Stimulated activated naive CD4-positive, alpha-beta T cell treated with Interleukin-2 at 50 U/mL for 16 hours (primary cell): Measurements from ENCODE around the gene CHAC2.
"Not testable (repeated sequence)": the region's sequence is repeated elsewhere in the genome, so short reads cannot be mapped to it uniquely, and the experiment has no call there.

ENCODE experiments used
- DNase-seq: peaks from one replicate; lab custom pipeline; 2025; lab: John Stamatoyannopoulos, UW

CHAC2 gene

DNA sequence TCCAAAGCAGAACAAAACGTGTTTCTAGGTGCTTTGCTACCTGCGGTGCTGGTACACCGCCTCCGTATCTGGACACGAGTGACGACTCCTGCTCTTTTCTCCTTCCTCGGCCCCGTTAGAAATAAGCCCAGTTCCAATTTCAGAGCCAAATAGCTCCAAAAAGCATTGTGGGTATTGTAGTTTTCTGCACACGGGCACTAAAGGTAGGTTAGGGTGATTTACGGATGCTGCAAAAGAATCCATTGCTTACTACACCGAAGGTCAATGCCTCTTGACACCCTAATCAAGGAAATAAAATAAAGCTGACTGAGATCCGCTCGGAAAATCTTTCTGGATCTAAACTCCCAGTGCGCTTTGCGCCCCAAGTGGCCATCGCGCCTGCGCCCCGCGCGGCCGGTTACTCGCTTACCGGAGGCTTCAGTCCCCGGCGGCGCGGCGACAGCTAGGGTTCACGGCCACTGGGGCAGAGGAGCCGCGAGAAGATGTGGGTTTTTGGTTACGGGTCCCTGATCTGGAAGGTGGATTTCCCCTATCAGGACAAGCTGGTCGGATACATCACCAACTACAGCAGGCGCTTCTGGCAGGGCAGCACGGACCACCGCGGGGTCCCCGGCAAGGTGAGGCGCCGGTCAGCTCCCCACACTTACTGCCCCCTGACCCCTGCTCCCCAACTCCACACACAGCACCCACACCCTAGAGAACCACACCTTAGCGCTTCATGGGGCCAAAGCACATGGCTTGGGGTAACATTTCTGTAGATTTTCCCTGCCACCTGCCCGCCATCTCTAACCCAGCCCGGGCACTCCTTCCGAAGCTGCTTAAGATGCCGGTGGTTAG is at the start of gene CHAC2:
Gene CHAC2, plus strand, starts transcription at position 400 of the 837 bp plus-strand sequence. Its CDS starts 83 bp downstream, at position 483.
- DNase-seq: peak; percentile 84

DNA sequence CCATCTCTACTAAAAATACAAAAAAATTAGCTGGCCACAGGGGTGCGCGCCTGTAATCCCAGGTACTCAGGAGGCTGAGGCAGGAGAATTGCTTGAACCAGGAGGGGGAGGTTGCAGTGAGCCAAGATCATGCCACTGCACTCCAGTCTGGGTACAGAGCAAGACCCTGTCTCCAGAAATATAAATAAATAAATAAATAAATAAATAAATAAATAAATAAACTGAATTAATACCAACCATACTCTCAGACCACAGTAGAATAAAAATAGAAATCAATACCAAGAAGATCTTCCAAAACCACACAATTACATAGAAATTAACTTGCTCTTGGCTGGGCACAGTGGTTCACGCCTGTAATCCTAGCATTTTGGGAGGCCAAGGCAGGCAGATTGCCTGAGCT is 46.7 kb upstream of the CHAC2 start:
- DNase-seq: not testable (repeated sequence)

DNA sequence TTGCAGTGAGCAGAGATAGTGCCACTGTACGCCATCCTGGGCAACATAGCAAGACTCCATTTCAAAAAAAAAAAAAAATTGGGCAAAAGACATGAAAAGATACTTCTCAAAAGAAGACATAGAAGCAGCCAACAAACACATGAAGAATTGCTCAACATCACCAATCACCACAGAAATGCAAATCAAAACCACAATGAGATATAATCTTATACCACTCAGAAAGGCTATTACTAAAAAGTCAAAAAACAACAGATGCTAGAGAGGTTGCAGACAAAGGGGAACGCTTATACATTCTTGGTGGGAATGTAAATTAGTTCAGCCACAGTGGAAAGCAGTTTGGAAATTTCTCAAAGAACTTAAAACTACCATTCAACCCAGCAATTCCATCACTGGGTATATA is 43.1 kb upstream of the CHAC2 start:
- DNase-seq: no peak

DNA sequence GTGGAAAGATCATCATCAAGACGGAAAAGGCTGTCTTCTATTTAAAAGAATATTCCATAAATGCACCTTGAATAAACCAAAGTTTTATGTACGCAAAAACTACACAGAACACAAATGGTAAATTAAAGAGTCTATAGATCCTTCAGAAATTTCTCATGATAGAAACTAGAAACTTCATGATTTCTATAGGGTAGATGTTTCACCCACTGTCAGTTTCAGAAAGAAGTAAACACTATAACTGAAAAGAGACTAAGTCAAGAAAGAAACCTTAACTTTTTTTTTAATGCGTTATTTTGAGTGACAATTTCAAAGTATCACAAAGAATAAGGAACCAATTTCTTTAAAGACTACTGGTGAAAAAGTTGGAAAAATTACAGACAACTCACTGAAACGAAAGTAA is 41.9 kb upstream of the CHAC2 start:
- DNase-seq: no peak

DNA sequence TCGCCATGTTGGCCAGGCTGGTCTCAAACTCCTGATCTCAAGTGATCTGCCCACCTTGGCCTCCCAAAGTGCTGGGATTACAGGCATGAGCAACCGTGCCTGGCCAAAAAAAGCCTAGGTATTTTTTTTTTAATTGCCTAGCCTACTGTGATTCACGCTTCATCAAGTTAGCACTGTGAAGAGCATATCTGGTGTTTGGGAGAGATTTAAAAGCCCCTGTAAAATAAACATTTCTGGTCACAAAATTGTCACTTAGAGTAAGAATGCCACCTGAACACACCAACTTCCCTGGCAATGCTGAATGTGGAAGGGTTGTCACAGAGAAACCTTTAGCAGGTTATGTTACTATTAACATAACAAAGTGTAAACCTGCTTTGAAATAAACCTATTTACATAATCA is 39.7 kb upstream of the CHAC2 start:
- DNase-seq: no peak

DNA sequence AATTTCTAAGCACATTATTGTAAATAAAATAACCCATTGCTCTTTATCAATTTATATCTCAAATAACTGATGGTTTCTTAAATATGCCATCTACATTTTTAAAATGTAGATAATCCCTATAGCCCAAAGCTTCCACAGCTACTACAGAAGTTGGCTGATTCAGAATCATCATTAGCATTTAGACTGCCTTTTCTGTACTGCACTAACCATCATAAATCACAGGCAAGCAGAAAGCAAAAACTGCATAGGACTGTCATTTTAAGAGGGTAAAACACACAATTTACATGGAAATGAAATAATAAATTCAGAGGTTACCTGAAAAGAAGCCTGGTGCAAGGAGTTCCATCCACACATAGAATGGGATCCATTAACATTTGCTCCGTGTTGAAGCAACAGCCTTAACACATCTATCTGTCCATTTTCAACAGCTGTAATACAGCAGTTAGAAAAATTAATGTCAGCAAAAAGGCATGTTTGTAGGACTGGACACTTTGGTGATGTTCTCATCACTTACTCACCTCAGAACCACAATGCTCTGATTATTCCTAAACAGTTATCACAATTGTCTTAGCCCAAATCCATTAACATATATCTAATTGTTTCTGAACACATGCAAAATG is 38.4 kb upstream of the CHAC2 start:
- DNase-seq: no peak

DNA sequence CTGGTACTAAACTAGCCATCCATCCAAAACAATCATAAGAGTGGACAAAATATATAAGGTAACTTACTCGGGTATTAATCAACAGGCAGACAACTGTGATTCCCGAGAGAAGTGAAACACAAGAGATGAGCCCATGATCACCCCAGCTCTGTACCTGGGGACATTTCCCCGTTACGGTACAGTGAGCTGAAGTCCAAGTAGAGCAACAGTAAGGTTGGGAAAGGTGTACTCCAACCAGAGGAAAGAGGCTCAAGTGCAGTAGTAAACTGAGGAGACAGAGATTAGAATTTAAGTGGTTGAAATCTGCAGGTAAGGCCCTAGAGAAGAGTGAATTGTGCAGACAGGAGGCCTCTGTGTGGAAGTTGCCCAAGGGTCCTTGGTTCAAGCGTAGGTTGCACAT is 30.5 kb upstream of the CHAC2 start:
- no peak for DNase-seq

DNA sequence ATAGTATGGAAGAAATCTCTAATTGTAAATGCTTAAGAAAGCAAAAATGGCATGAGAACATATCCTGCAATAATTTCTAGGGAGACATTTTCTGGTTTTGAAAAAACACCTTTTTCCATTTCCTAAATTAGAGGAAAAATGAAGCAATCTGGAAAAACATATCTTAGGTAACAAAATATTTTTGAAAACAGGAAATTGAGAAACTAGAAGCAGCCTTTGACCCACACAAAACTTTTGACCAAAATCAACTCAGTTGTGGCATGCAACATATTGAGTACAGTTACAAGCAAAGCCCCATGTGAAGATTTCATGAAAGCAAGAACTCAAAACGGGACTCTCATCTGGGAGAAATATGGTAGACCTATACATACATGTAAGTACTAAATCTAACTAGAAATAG is 28.6 kb upstream of the CHAC2 start:
- no peak for DNase-seq

DNA sequence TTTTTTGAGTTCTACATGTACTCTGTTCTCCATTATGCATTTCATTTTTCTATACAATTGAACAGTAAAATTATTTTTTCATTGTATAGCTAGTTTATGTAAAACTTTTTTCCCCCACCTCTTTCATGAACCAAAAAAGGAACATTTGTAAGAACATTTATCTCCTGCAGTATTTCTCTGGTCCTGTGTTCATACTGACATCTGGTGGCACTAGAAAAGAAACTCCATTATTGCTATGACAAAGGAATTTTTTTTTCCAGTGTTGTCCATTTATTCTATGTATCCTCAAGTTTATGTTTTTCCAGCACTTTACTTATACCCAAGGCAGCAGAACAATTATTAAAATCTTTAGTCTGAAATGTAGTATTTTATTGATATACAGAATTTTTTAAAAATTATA is 27.4 kb upstream of the CHAC2 start:
- no peak for DNase-seq

DNA sequence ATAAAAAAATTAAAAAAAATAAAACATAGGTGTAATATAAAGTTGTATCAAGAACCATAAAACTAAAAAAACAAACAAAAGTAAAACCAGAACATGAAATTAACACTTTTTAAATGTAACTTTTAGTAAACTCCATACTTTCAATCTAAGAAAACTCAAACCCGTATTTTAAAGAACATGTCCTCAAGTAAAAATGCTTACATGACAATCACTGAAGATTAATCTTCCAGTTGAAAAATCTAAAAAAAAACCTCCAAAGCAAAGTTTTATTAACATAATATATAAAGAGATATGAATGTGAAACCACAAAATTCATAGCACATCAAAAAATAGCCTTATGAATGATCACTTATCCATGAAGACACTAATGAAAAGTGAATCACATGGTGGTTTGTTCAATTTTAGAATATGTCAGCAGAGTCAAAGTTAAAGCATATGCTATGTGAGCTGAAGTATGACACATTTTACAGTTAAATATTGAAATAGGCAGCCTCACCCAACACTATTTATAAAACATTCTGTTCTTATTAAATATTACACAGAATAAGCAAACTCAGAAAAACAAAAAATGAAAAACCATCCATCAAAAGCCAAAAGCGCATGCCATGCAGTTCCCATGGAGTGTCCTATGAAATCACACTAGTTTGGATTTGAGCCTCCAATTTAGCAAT is 23.1 kb upstream of the CHAC2 start:
- DNase-seq: no peak

DNA sequence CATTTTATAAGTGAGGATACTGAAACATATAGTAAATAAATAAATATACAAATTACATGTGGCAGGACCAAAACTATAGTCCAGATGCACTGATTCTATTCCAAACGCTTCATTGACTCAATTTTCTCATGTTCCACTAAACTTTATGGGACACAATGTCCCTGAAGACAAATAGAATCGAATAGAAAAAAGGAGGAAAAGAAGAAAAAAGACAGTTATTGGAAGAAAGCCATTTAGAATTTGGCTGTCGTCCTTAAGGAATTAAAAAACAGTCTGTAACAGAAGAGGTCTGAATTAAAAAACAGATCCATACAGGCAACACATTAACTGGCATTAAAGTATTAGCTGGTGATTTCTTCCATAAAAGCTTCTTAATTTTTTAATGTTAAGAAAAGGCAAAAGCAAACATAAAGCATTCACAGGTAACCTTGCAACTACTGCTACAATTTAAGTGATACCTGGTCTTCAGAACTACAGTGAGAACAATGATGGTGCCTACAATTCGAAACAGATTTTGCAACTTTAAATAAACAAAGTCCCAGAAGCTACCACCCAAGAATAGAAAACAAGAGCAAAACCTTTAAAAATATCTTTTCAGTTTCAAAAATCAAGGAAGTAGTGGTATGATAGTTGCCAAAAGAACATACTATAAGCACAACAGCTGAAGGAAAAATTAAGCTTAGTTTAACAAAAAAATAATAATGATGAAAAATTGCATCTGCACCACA is 17.4 kb upstream of the CHAC2 start:
- DNase-seq: no peak

DNA sequence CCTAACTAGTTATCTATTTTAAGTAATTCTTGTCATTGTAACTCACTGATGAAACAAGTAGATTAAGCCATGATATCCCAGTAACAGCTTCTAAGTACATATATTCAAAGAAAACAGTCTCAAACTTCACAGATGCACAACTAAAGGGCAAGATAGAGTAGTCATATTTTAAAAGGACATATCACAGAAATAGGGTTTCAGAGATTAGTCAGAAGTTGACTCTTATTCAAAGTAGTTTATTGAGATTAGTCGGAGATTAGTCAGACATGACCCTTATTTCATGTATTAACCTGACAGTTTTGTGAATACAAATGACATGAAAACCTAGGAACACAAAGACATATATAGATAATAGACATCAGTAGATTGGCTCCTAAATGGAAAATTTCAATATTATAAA is 15.9 kb upstream of the CHAC2 start:
- no peak for DNase-seq

DNA sequence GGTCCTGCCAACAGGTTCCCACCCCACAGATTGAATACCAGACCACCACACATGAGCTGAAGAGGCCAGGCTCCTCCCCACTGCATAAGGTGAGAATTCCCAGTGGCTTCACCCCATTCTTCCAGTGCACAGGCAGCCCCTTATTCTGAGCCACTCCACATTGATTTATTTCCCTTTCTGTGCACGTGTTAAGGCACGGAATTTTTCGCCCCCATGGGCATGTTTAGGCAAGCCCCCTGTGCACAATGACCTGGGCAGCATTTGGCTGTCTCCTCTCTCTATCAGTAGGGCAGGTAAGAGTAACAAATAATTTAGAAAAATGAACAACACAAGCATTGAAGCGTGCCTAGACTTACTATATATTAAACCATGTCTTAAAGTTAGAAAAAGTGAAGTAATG is 15.2 kb upstream of the CHAC2 start:
- DNase-seq: no peak

DNA sequence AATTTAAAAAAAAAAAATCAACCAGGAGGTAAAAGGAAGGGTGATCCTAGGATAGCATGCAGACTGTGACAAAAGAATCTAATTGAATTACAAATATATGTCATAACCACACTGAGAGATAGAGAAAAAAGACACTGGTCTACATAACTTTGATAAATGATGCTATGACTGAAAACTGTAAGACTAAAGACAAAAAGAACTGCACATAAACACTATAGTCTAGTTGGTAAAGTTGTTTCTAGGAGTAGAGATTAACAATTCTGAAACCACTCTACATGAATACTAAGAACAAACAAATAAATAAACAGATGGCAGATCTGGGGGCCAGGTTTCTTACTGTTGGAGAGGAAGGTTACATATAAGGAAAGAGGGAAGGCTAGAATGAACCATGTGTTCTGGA is 14.6 kb upstream of the CHAC2 start:
- no peak for DNase-seq

DNA sequence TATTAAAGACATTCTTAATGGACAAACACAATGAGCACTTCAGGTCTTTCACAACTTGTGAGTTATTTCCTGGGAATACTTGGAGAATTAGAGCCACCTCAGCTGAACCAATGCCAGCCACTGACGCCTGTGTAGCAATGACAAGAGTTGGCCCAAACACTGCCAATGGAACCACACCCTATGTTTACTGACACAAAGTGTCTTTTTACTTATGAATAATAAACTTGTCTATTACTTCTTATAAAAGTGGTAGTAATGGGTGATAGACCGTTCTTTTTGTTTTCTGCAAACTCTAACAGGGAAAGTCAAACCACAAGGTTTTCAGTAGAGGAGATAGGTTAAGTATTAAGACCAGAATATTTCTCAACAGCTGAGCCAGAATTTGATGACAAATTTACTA is 12.5 kb upstream of the CHAC2 start:
- DNase-seq: no peak

DNA sequence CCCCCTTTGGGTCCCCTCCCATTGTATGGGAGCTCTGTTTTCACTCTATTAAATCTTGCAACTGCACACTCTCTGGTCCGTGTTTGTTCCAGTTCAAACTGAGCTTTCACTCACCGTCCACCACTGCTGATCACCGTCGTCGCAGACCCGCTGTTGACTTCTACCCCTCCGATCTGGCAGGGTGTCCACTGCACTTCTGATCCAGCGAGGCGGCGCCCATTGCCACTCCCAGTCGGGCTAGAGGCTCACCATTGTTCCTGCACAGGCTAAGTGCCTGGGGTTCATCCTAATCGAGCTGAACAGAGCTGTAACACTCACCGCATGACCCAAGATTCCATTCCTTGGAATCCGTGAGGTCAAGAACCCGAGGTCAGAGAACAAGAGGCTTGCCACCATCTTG is 11.0 kb upstream of the CHAC2 start:
- no peak for DNase-seq

DNA sequence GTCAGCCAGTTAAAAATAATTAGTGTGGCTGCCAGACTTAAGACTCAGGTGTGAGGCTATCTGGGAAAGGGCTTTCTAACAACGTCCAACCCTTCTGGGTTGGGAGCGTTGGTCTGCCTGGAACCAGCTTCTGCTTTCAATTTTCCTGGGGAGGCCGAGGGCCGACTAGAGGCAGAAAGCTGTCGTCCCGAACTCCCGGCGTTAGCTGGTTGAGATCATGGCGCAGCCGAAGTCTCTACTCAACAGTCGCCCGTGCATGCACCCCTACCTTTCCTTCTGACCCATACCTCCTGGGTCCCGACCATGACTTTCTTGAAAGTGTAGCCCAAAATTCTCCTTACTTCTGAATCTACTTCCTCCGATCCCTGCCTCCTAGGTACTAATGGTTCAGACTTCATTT is 10.4 kb upstream of the CHAC2 start:
- not testable (repeated sequence) for DNase-seq

DNA sequence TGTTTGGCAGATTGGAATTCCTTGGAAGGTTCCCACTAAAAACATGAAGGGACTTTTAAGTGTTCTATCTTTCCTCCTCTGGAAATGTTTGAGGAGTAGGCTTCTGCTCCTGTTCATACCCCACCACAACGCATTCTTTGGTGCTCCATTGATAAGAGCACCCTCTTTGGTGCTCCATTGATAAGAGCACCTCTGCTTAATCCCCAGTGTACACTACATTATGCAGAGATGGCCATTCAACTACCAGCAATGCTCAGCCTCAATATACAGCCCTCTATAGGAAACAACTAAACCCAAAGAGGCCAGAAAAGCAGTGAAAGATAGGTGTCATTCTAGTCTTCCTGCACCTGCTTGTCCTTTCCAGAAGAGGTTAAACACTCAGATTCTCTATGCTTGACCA is 1.8 kb upstream of the CHAC2 start:
- DNase-seq: no peak

DNA sequence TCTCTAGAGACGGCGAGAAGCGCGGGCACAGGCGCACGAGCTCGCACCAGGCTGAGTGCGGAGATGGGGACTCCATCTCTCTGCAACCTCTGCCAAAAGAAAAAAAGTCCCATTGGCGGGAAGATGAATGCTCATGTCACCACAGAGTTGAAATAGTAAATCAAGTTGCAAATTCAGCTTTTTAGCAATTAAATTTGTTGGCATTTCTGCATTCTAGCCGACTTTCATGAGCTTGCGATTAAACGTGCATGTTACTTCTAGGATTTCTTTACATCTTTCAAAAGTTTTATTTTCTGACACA is 588 bp downstream of the CHAC2 start:
- no peak for DNase-seq

DNA sequence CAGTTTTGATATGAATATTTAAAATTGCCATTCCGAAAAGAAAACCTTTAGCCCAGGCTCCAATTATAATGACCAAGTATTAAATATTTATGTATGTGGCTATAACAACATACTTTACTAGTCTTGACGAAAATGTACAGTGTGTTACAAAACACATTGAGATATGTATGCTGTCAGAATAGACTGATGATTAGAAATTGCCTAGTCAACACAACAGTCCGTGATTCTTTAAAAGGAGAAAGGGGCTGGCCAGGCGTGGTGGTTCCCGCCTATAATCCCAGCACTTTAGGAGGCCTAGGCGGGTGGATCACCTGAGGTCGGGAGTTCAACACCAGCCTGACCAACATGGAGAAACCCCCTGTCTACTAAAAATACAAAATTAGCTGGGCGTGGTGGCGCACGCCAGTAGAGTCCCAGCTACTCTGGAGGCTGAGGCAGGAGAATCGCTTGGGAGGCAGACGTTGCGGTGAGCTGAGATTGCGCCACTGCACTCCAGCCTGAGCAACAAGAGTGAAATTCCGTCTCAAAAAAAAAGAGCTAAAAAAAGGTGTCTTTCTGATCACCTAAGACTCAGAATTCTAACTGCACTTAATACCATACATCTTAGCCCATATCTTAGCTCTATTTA is 1.8 kb downstream of the CHAC2 start:
- no peak for DNase-seq

DNA sequence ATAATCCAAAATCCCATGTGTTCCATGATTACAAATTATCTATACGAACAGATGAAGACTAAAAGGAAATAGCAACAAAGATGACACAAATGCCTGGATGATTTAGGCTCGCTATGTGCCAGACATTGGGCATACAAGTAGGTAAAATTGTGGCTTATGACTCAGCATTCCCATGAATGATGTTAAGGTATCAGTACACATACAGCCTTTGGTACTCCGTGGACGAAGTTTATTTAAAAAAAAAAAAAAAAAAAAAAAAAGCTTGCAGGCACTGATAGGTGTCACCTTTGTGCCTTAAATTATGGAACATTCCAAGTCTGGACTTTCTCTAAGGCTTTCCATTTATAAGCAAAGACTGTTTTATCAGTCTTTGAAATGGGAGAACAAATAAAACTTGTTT is 2.7 kb downstream of the CHAC2 start:
- DNase-seq: no peak

DNA sequence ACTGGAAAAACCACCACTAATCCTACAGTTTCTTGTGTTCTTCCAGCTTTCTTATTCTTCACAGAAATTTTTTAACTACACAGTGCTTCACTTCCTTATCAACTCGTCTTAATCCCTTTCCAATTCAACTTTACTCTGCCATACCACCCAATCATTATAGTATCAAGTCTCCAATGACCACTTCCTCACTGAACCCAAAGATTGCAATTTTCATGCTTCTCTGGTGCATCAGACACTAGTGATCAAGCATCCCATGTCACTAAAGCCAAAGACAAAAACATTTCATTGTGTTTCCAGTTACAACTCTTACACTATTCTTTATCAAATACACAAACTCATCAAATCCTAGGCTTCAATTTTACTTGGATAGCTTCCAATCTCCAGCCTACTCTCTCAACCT is 9.5 kb downstream of the CHAC2 start:
- DNase-seq: no peak
